HepG2 (cell line): ENCODE measurements around the gene PSKH1. TPM values are rescaled to one million over a fixed set of nuclear protein-coding genes. Genes with fewer than 3 reads are reported as not detected.

Experiments
- BRD4 ChIP-seq: sonication (generic); formaldehyde crosslinking; IDR thresholded peaks from 2 replicates; pipeline ENCODE4 v1.4.0; 2020; ENCODE audit warnings: missing genetic modification reagents
- HMG20A ChIP-seq: IDR thresholded peaks from 2 replicates; pipeline ENCODE4 v1.6.1; 2016; ENCODE audit warnings: borderline replicate concordance
- HNRNPUL1 ChIP-seq: fragments of 200-400 bp; formaldehyde crosslinking; IDR thresholded peaks from 2 replicates; pipeline ENCODE4 v1.6.1; 2017; ENCODE audit warnings: low read depth, mild to moderate bottlenecking, low read length, moderate library complexity
- KDM5A ChIP-seq: fragments of 200-600 bp; sonication (generic); IDR thresholded peaks from 2 replicates; pipeline ENCODE4 v1.7.0; 2018; ENCODE audit warnings: antibody characterized with exemption, mild to moderate bottlenecking, low read length, borderline replicate concordance
- KDM6A ChIP-seq: IDR thresholded peaks from 2 replicates; pipeline ENCODE4 v1.6.1; 2016; ENCODE audit warnings: low read depth
- MYC ChIP-seq: sonication (generic); formaldehyde crosslinking; IDR thresholded peaks from 2 replicates; pipeline ENCODE4 v1.9.0; 2021; ENCODE audit warnings: missing genetic modification reagents, borderline replicate concordance
- PCBP1 ChIP-seq: fragments of 200-400 bp; formaldehyde crosslinking; IDR thresholded peaks from 2 replicates; pipeline ENCODE4 v1.6.1; 2017; ENCODE audit warnings: mild to moderate bottlenecking, low read depth, low read length, borderline replicate concordance
- POLR2A ChIP-seq, 2 experiments: IDR thresholded peaks; 2 replicates each; pipeline ENCODE4 v1.6.1; 2011; ENCODE audit warnings: low read depth in 2 of 2, low read length in 2 of 2, mild to moderate bottlenecking in 1 of 2, moderate library complexity in 1 of 2; ENCODE audit not compliant: insufficient read depth in 1 of 2
- REXO4 ChIP-seq: sonication (generic); formaldehyde crosslinking; IDR thresholded peaks from 2 replicates; pipeline ENCODE4 v1.8.0; 2022; ENCODE audit warnings: missing genetic modification reagents, mild to moderate bottlenecking, borderline replicate concordance
- SYNCRIP ChIP-seq: fragments of 200-400 bp; formaldehyde crosslinking; IDR thresholded peaks from 2 replicates; pipeline ENCODE4 v1.6.1; 2018; ENCODE audit warnings: mild to moderate bottlenecking, low read depth, low read length; ENCODE audit not compliant: insufficient read depth
- ZNF121 ChIP-seq: sonication (generic); formaldehyde crosslinking; IDR thresholded peaks from 2 replicates; pipeline ENCODE4 v1.5.0; 2020; ENCODE audit warnings: mild to moderate bottlenecking, missing genetic modification reagents
- ZNF446 ChIP-seq: sonication (generic); formaldehyde crosslinking; IDR thresholded peaks from 2 replicates; pipeline ENCODE4 v1.5.0; 2020; ENCODE audit warnings: mild to moderate bottlenecking, missing genetic modification reagents
- ZNF484 ChIP-seq: sonication (generic); formaldehyde crosslinking; IDR thresholded peaks from 2 replicates; pipeline ENCODE4 v1.5.1; 2020; ENCODE audit warnings: mild to moderate bottlenecking, low read depth, missing genetic modification reagents, borderline replicate concordance
- ZNF557 ChIP-seq: sonication (generic); formaldehyde crosslinking; IDR thresholded peaks from 2 replicates; pipeline ENCODE4 v1.4.0; 2020; ENCODE audit warnings: missing genetic modification reagents
- ZNF598 ChIP-seq: sonication (generic); formaldehyde crosslinking; IDR thresholded peaks from 2 replicates; pipeline ENCODE4 v1.5.1; 2020; ENCODE audit warnings: mild to moderate bottlenecking, missing genetic modification reagents, borderline replicate concordance
- ZNF724P ChIP-seq: sonication (generic); formaldehyde crosslinking; IDR thresholded peaks from 2 replicates; pipeline ENCODE4 v1.8.0; 2022; ENCODE audit warnings: missing genetic modification reagents, borderline replicate concordance
- ZNF839 ChIP-seq: sonication (generic); formaldehyde crosslinking; IDR thresholded peaks from 2 replicates; pipeline ENCODE4 v1.4.0; 2020; ENCODE audit warnings: missing genetic modification reagents, mild to moderate bottlenecking, borderline replicate concordance
- polyA plus RNA-seq, 8 experiments: library from polyadenylated mRNA; depleted of rRNA in 3 of 8; stranded (reverse) in 7 of 8; unstranded in 1 of 8; fragments of >200 nt; fragmentation: Illumina TruSeq in 4 of 8; extraction: Trizol in 4 of 8; gene quantifications; 2 replicates each; pipeline versions ENCODE4 v1.2.1 to v1.2.3, GENCODE V29; 2011 to 2016; ENCODE audit warnings: low read depth in 4 of 8, missing spikeins in 1 of 8, mixed read lengths in 1 of 8; ENCODE audit not compliant: insufficient read depth in 1 of 8
- total RNA-seq, 5 experiments: library from RNA; depleted of rRNA; stranded (reverse); fragments of >200 nt; fragmentation: Illumina TruSeq; extraction: Trizol; gene quantifications; 2 replicates each; pipeline ENCODE4 v1.2.3, GENCODE V29; 2016; ENCODE audit warnings: low read depth in 1 of 5
- TF ChIP-seq, protein P1 (sequence below), 2 experiments: sonication (generic) in 1 of 2; formaldehyde crosslinking in 1 of 2; IDR thresholded peaks; 2 replicates each; pipeline versions ENCODE4 v1.4.0 to v1.6.1; 2018 to 2020; ENCODE audit warnings: missing genetic modification reagents in 2 of 2, borderline replicate concordance in 1 of 2, low read depth in 1 of 2, mild to moderate bottlenecking in 1 of 2, missing biosample characterization in 1 of 2
- TF ChIP-seq, protein P2 (sequence below): sonication (generic); formaldehyde crosslinking; IDR thresholded peaks from 2 replicates; pipeline ENCODE4 v1.4.0; 2020; ENCODE audit warnings: missing genetic modification reagents, borderline replicate concordance
- TF ChIP-seq, protein P3 (sequence below): IDR thresholded peaks from 2 replicates; pipeline ENCODE4 v1.6.1; 2016; ENCODE audit warnings: missing biosample characterization, missing genetic modification reagents, low read depth
- TF ChIP-seq, protein P4 (sequence below): sonication (generic); formaldehyde crosslinking; IDR thresholded peaks from 2 replicates; pipeline ENCODE4 v1.4.0; 2020; ENCODE audit warnings: mild to moderate bottlenecking, missing genetic modification reagents
- TF ChIP-seq, protein P5 (sequence below): sonication (generic); formaldehyde crosslinking; IDR thresholded peaks from 2 replicates; pipeline ENCODE4 v1.8.0; 2022; ENCODE audit warnings: mild to moderate bottlenecking, missing genetic modification reagents, borderline replicate concordance

The PSKH1 gene
- total and polyA plus RNA-seq, 2 of the 13 experiments (the other 11 are each of a cell fraction or from before 2014, with no cell fraction given) = 8.4 to 19.1 TPM

DNA sequence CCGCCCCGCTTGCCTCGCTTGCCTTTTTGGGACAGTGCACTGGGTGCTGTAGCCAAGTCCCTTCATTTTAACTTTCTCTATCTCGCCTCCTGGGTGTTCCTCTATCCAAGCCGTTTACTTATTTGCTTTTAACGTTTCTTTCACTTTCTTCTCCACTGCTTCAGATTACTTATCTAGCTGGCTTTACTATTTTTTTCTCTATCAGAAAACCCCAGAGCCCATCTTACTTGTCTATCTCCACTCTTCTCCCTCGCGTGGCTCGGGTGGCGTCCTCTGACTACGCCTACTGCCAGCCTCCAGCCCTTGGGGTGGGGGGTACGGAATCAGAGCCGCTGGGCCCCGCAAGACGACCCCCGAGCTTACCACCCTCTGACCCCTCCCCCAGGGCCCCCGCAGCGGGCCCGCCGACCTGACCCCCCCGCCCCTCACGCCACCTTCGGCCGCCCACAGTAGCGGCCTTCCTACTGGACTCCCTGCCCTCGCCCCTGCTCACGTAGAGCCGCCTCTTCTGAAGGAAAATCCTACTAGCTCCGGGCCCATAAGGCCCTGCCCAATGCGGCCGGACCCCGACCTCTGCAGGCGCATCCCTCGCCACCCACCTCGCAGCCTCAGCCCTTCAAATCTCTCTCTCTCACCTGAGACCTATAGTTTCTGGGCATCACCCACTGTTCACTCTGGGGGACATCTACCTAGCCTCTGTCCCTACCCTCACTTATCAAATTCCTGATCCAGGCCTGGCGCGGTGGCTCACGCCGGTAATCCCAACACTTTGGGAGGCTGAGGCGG, 76.4 kb downstream of the PSKH1 start (continued):
- TF ChIP-seq, protein P1, sequence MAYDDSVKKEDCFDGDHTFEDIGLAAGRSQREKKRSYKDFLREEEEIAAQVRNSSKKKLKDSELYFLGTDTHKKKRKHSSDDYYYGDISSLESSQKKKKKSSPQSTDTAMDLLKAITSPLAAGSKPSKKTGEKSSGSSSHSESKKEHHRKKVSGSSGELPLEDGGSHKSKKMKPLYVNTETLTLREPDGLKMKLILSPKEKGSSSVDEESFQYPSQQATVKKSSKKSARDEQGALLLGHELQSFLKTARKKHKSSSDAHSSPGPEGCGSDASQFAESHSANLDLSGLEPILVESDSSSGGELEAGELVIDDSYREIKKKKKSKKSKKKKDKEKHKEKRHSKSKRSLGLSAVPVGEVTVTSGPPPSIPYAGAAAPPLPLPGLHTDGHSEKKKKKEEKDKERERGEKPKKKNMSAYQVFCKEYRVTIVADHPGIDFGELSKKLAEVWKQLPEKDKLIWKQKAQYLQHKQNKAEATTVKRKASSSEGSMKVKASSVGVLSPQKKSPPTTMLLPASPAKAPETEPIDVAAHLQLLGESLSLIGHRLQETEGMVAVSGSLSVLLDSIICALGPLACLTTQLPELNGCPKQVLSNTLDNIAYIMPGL (CRISPR knock-in tag; IDR thresholded peaks at IDR 0.05; ENCODE audit: borderline replicate concordance in 1 of 2, low read depth in 1 of 2) = peak; percentile 14 to 37; a peak in 3 of 4 replicates
- TF ChIP-seq ZNF839 (CRISPR knock-in tag) (no peak), ZNF724P (CRISPR knock-in tag) (no peak; the same call in 1 of the 2 replicates), REXO4 (CRISPR knock-in tag) (no peak), PCBP1 (no peak), ZNF446 (CRISPR knock-in tag) (no peak), MYC (CRISPR knock-in tag) (0 out of 2 replicates have a peak, but pooled peaks have one; percentile 37), ZNF121 (CRISPR knock-in tag) (0 out of 2 replicates have a peak, but pooled peaks have one; percentile 30), KDM5A (no peak), SYNCRIP (no peak), ZNF598 (CRISPR knock-in tag) (0 out of 2 replicates have a peak, but pooled peaks have one; percentile 56), HMG20A (no peak), ZNF557 (CRISPR knock-in tag) (no peak), POLR2A (IDR thresholded peaks at IDR 0.05; ENCODE audit: insufficient read depth in 1 of 2, low read depth in 2 of 2, low read length in 2 of 2) (peak in 1 of 2 experiments; percentile 72; a peak in 1 of 4 replicates), HNRNPUL1 (no peak), ZNF484 (CRISPR knock-in tag) (no peak), BRD4 (CRISPR knock-in tag) (no peak), KDM6A (CRISPR knock-in tag) (no peak)
- TF ChIP-seq, protein P2, sequence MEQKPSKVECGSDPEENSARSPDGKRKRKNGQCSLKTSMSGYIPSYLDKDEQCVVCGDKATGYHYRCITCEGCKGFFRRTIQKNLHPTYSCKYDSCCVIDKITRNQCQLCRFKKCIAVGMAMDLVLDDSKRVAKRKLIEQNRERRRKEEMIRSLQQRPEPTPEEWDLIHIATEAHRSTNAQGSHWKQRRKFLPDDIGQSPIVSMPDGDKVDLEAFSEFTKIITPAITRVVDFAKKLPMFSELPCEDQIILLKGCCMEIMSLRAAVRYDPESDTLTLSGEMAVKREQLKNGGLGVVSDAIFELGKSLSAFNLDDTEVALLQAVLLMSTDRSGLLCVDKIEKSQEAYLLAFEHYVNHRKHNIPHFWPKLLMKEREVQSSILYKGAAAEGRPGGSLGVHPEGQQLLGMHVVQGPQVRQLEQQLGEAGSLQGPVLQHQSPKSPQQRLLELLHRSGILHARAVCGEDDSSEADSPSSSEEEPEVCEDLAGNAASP (CRISPR knock-in tag) = no peak
- TF ChIP-seq, protein P3, sequence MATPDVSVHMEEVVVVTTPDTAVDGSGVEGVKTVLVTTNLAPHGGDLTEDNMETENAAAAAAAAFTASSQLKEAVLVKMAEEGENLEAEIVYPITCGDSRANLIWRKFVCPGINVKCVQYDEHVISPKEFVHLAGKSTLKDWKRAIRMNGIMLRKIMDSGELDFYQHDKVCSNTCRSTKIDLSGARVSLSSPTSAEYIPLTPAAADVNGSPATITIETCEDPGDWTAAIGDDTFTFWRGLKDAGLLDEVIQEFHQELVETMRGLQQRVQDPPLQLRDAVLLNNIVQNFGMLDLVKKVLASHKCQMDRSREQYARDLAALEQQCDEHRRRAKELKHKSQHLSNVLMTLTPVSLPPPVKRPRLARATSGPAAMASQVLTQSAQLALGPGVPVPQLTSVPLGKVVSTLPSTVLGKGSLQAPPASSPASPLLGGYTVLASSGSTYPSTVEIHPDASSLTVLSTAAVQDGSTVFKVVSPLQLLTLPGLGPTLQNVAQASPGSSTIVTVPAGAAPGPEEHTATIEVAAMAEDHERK = no peak
- TF ChIP-seq, protein P4, sequence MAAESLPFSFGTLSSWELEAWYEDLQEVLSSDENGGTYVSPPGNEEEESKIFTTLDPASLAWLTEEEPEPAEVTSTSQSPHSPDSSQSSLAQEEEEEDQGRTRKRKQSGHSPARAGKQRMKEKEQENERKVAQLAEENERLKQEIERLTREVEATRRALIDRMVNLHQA (CRISPR knock-in tag) = no peak
- TF ChIP-seq, protein P5, sequence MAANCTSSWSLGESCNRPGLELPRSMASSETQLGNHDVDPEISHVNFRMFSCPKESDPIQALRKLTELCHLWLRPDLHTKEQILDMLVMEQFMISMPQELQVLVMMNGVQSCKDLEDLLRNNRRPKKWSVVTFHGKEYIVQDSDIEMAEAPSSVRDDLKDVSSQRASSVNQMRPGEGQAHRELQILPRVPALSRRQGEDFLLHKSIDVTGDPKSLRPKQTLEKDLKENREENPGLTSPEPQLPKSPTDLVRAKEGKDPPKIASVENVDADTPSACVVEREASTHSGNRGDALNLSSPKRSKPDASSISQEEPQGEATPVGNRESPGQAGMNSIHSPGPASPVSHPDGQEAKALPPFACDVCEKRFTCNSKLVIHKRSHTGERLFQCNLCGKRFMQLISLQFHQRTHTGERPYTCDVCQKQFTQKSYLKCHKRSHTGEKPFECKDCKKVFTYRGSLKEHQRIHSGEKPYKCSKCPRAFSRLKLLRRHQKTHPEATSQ (CRISPR knock-in tag) = 0 out of 2 replicates have a peak, but pooled peaks have one; percentile 12
